Activated CD8-positive, alpha-beta T cell treated with anti-CD3 and anti-CD28 coated beads for 36 hours (primary cell): ENCODE measurements around the gene DIAPH2. TPM values are rescaled to one million over a fixed set of nuclear protein-coding genes. Genes with fewer than 3 reads are reported as not detected.

ENCODE experiments used
- ATAC-seq: fragments of 200-7000 bp; cut with Tn5 transposase; one replicate; pipeline ENCODE4 v1.10.0; 2021; ENCODE audit warnings: mild to moderate bottlenecking, moderate library complexity
- CTCF ChIA-PET: fragments of 350-600 bp; sonication (Branson Sonifier 250); formaldehyde crosslinking; loops from one replicate; lab custom pipeline; 2021; ENCODE audit warnings: antibody characterized with exemption; lab: Charles Lee
- POLR2A ChIA-PET: fragments of 350-600 bp; sonication (Branson Sonifier 250); formaldehyde crosslinking; loops from one replicate; lab custom pipeline; 2021; ENCODE audit warnings: antibody characterized with exemption; lab: Charles Lee
- DNase-seq: peaks from one replicate; pipeline ENCODE4 v3.0.0-alpha.2; 2020
- H3K27ac Mint-ChIP-seq: one replicate; pipeline ENCODE4 v1.8.0; 2021; ENCODE audit warnings: mild to moderate bottlenecking, mixed read lengths
- H3K27me3 Mint-ChIP-seq: one replicate; pipeline ENCODE4 v1.8.0; 2021; ENCODE audit warnings: mixed read lengths
- H3K36me3 Mint-ChIP-seq: one replicate; pipeline ENCODE4 v1.8.0; 2021; ENCODE audit warnings: low read depth, mixed read lengths
- H3K4me1 Mint-ChIP-seq: one replicate; pipeline ENCODE4 v1.8.0; 2021; ENCODE audit warnings: low read depth, mixed read lengths
- H3K4me3 Mint-ChIP-seq: one replicate; pipeline ENCODE4 v1.8.0; 2021; ENCODE audit warnings: mild to moderate bottlenecking, moderate library complexity, mixed read lengths
- H3K9me3 Mint-ChIP-seq: one replicate; pipeline ENCODE4 v1.8.0; 2021; ENCODE audit warnings: mixed read lengths
- CTCF ChIP-seq: fragments of 200-600 bp; IDR thresholded peaks from one replicate; pipeline ENCODE4 v1.8.0; 2022; ENCODE audit warnings: antibody characterized with exemption, mild to moderate bottlenecking
- intact Hi-C: fragments of 100-400 bp; cut with micrococcal nuclease; formaldehyde crosslinking; loops from one replicate; pipeline ENCODE4 v1.10.0; 2022
- total RNA-seq, 2 experiments: library from RNA; stranded (reverse); gene quantifications; one replicate each; pipeline ENCODE4 v1.2.3, GENCODE V29; 2021

The DIAPH2 gene
- total RNA-seq, 2 experiments from 2014 or later = 8.1 to 8.5 TPM

GRCh38 chrX:97089116-97089515 lies 404.5 kb downstream of the DIAPH2 start:
- Mint-ChIP-seq H3K27me3 (no peaks in the 10 kb centered on the region), H3K27ac (no peak overlapping the region), H3K9me3 (no peaks in the 10 kb centered on the region), H3K4me3 (no peak overlapping the region), H3K36me3 (peaks cover 4% of the 10 kb centered on the region), H3K4me1 (no peaks in the 10 kb centered on the region)
- CTCF ChIA-PET = no interaction called here
- intact Hi-C loops = no loop called here
- TF ChIP-seq CTCF = no peak
- DNase-seq (no peak), ATAC-seq (no peak)
- POLR2A ChIA-PET = no interaction called here

DNA sequence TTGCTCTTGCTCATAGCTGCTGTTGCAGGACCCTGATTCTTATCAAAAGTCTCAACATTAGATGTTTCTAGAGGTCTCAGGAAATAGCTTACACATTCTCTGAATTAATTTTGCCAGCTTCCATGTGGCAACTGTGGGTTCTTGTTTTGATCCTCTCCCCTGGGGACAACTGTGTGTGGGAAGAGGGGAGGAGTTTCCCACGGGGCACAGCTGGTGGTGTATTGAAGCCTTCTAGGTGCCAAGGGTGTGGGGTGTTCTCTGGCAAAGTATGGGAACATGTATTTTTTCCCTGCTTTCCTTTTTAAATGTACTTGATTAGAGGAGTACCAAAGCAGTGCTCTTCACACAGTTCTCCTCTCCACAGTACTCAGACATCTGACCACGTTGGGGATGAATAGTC lies 411.7 kb downstream of the DIAPH2 start:
- ChIA-PET POLR2A (interaction anchor here (0.6 kb wide), 1 partner anchor 134 kb away, joined by 3 read pairs; no protein-coding TSS in a partner anchor), CTCF (no interaction called here)
- Mint-ChIP-seq H3K27ac (no peak overlapping the region), H3K27me3 (no peaks in the 10 kb centered on the region), H3K4me1 (no peaks in the 10 kb centered on the region), H3K4me3 (no peak overlapping the region), H3K36me3 (peaks cover 2% of the 10 kb centered on the region), H3K9me3 (no peaks in the 10 kb centered on the region)
- ATAC-seq (no peak), DNase-seq (no peak)
- intact Hi-C loops = no loop called here
- TF ChIP-seq CTCF = no peak

DNA sequence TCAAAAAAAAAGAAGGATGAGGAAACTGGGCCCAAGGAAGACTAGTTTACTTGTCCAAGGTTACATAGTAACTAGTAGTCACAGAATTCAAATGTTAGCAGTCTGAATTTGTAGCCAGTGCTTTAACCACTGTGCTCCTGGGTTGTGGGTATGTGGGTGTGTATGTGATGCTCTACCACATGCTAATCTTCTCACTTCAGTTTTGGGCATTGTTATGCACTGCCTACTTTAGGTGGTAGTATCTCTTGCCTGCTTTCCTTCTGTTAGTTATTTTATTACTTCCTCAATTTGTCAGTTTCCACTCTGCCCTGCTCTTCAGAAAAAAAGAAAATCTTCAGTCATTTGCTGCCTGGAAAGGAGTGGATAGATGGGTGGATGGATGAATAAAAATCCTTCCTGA lies 418.3 kb downstream of the DIAPH2 start:
- CTCF ChIA-PET = no interaction called here
- no peak for TF ChIP-seq CTCF
- Mint-ChIP-seq H3K27ac (no peak overlapping the region), H3K27me3 (no peaks in the 10 kb centered on the region), H3K36me3 (peaks cover 3% of the 10 kb centered on the region), H3K9me3 (no peaks in the 10 kb centered on the region), H3K4me1 (no peaks in the 10 kb centered on the region), H3K4me3 (no peak overlapping the region)
- DNase-seq (no peak), ATAC-seq (no peak)
- intact Hi-C loops = no loop called here
- POLR2A ChIA-PET = no interaction called here

- intact Hi-C loops = no loop called here
- H3K4me3 Mint-ChIP-seq = no peak overlapping the region
These were observed 425.1 kb downstream of the DIAPH2 start for GRCh38 chrX:97109730-97110129.

DNA sequence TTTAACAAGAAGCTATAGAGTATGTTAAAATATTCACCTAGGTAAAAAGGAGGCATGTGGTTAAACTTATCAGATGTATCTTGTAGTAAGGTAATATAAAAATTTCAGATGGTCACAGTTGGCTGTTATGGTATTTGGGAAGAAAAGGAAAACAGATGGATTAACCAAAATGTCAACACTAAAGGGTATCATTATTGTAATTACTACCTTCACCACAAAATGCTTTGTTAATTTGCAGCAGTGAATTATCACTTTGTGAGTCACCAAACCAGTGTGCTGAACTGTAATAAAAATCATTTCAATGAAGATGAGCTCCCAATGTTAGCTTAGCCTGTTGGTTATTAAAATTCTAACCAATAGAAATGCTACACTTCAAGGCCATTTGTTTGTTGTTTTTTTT lies 432.9 kb downstream of the DIAPH2 start:
- Mint-ChIP-seq H3K4me3 (no peak overlapping the region), H3K9me3 (no peaks in the 10 kb centered on the region), H3K4me1 (peaks cover 2% of the 10 kb centered on the region), H3K27ac (no peak overlapping the region), H3K36me3 (peaks cover 2% of the 10 kb centered on the region), H3K27me3 (no peaks in the 10 kb centered on the region)
- ATAC-seq (no peak), DNase-seq (no peak)
- intact Hi-C loops = no loop called here
- no peak for TF ChIP-seq CTCF
- ChIA-PET POLR2A (no interaction called here), CTCF (no interaction called here)

More at GRCh38 chrX:97109730-97110129, 425.1 kb downstream of the DIAPH2 start:
- DNase-seq (no peak), ATAC-seq (no peak)
- H3K9me3 Mint-ChIP-seq = no peaks in the 10 kb centered on the region
- no peaks in the 10 kb centered on the region for H3K36me3 Mint-ChIP-seq
- H3K27ac Mint-ChIP-seq = no peak overlapping the region
- ChIA-PET CTCF (no interaction called here), POLR2A (no interaction called here)
- no peaks in the 10 kb centered on the region for H3K4me1 Mint-ChIP-seq
- H3K27me3 Mint-ChIP-seq = no peaks in the 10 kb centered on the region
- TF ChIP-seq CTCF = no peak
